Measurements from ENCODE around the gene FBXO9. TPM values are rescaled to one million over a fixed set of nuclear protein-coding genes. Genes with fewer than 3 reads are reported as not detected.

FBXO9 gene
- total and polyA plus RNA-seq, 2 of the 8 experiments (the other 6 are each of a cell fraction or from before 2014, with no cell fraction given), result 41.3 to 50.9 TPM

DNA sequence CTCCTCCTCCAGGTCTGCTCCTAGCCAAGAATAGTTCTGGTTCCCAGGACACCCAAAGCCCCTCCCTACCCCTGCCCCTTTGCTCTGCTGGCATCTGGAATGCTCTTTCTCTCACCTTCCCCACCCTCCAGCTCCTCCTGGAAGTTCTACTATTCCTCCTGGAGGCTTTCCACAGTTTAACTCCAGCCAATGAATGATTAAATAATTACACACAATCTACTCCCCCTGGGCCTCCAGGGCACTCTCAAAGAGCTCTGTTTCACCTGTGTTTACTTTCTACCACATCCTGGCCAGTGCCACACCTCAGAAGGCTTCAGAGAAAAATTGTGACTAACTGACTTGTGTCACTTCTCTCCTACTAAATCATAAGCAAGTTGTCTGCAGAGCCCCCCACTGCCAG, 47.2 kb downstream of the FBXO9 start (continued):
- TF ChIP-seq GABPA (IDR thresholded peaks at IDR 0.05; ENCODE audit: borderline replicate concordance, insufficient read depth, low read length) (no peak), CREB1 (IDR thresholded peaks at IDR 0.05) (no peak), YY1 (IDR thresholded peaks at IDR 0.05; ENCODE audit: low read depth, low read length) (no peak), SP1 (IDR thresholded peaks at IDR 0.05; ENCODE audit: low read depth, low read length) (no peak), SP2 (IDR thresholded peaks at IDR 0.05; ENCODE audit: low read length) (no peak), BACH1 (IDR thresholded peaks at IDR 0.05; ENCODE audit: low read length) (no peak)
